Activated CD8-positive, alpha-beta memory T cell treated with anti-CD3 and anti-CD28 coated beads, Interleukin-2, amount 50 U/mL, for 24 hours (primary cell): ENCODE results near the gene FAM111A.

ENCODE experiments used
- DNase-seq: peaks from one replicate; pipeline ENCODE4 v3.0.0-alpha.2; 2020; ENCODE audit errors: extremely low read depth

FAM111A gene

GRCh38 chr11:59141673-59142460, 789 bp upstream of the FAM111A start:
- DNase-seq, result no peak

- no peak for DNase-seq
Observed at GRCh38 chr11:59144096-59144495, 1.4 kb downstream of the FAM111A start.

GRCh38 chr11:59144579-59145345, 2.1 kb downstream of the FAM111A start:
- DNase-seq, result peak; percentile 37

GRCh38 chr11:59145534-59145933, 2.9 kb downstream of the FAM111A start:
- DNase-seq, result no peak

- no peak for DNase-seq
Observed at GRCh38 chr11:59151761-59152160, 9.1 kb downstream of the FAM111A start.

GRCh38 chr11:59152312-59152951, 9.8 kb downstream of the FAM111A start:
- DNase-seq, result no peak

GRCh38 chr11:59154610-59155009, 12.0 kb downstream of the FAM111A start:
- no peak for DNase-seq

- no peak for DNase-seq
Observed at GRCh38 chr11:59157433-59157832, 14.8 kb downstream of the FAM111A start.

- no peak for DNase-seq
Observed at GRCh38 chr11:59158206-59159068, 15.8 kb downstream of the FAM111A start.

- no peak for DNase-seq
Observed at GRCh38 chr11:59164028-59164427, 21.4 kb downstream of the FAM111A start.

GRCh38 chr11:59171508-59172322, 29.1 kb downstream of the FAM111A start, which contains the start of gene DTX4:
DTX4 (plus strand) TSS chr11:59172132; CDS start chr11:59172596, 464 bp downstream.
- peak; percentile 81 for DNase-seq

- DNase-seq, result no peak
Observed at GRCh38 chr11:59172345-59173079, 29.9 kb downstream of the FAM111A start.

- DNase-seq, result no peak
Observed at GRCh38 chr11:59173080-59173963, 30.7 kb downstream of the FAM111A start.

- DNase-seq, result no peak
Observed at GRCh38 chr11:59173964-59174663, 31.5 kb downstream of the FAM111A start.

- no peak for DNase-seq
Observed at GRCh38 chr11:59174664-59175033, 32.0 kb downstream of the FAM111A start.

- no peak for DNase-seq
Observed at GRCh38 chr11:59175091-59175501, 32.4 kb downstream of the FAM111A start.

- DNase-seq, result no peak
Observed at GRCh38 chr11:59176330-59176729, 33.7 kb downstream of the FAM111A start.

- DNase-seq, result no peak
Observed at GRCh38 chr11:59178402-59178801, 35.7 kb downstream of the FAM111A start.
